Measurements from ENCODE around the gene PECR.

GRCh38 chr2:216130346-216130971 is 48.9 kb upstream of the PECR start:
- no peak for TF ChIP-seq EZH2 (IDR thresholded peaks at IDR 0.05; ENCODE audit: low read length, unreplicated experiment)
- no peak; the same call in 1 of the 2 replicates for TF ChIP-seq CTCF (conservative IDR thresholded peaks at IDR 0.05; ENCODE audit: low read depth, low read length)
